DMS79 (cell line): Measurements from ENCODE around the gene DMXL2.
"Not testable (repeated sequence)": the region's sequence is repeated elsewhere in the genome, so short reads cannot be mapped to it uniquely, and the experiment has no call there.

Experiments
- DNase-seq: peaks from one replicate; lab custom pipeline; 2025; lab: John Stamatoyannopoulos, UW

The DMXL2 gene

DNA sequence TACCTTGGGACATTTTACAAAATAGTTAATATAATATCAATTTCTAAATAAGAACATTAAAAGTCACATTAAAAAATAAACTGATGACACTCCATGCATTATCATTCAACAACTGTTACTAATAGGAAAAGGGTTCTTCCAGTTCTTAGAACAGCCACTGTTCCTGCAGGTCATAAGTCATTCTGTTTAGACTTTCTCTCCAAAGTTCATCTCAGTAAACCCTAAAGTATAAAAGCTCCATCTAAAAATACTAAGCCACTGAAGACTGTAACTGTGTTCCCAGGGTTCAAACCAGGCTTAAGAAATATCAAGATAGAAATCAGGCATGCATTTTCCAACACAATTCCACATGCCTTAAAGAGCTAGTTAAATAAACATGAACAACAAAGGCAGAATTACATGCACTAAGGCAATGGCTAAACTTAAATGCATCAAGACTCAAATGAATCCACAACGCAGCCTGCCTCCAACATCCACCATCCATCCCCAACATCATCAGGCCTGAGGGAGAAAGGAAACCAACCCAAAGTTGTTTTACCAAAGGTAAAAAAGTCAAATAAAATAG is 46.2 kb downstream of the DMXL2 start:
- no peak for DNase-seq

DNA sequence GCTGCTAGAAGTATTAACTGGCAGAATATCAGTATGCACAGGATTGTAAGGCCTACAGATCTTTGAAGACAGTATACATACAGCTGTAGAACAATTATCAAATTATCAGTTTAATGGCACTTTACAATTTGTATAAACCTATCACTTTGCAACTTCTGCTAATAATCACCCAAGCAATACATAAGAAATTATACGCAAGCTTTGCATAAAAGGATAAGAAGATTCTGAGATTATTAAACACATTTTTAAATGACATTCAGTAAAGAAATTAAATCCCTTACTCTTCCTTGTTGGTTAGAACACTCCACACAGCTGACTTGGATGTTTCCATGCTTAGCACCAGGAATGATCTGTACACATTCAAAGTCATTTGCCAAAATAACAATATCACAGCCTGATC is 46.8 kb downstream of the DMXL2 start:
- DNase-seq: no peak

DNA sequence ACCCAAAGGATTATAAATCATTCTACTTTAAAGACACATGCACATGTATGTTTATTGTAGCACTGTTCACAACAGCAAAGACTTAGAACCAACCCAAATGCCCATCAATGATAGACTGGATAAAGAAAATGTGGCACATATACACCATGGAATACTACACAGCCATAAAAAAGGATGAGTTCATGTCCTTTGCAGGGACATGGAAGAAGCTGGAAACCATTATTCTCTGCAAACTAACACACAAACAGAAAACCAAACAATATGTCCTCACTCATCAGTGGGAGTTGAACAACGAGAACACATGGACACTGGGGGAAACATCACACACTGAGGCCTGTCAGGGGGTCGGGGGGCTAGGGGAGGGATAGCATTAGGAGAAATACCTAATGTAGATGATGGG is 49.2 kb downstream of the DMXL2 start:
- DNase-seq: not testable (repeated sequence)

DNA sequence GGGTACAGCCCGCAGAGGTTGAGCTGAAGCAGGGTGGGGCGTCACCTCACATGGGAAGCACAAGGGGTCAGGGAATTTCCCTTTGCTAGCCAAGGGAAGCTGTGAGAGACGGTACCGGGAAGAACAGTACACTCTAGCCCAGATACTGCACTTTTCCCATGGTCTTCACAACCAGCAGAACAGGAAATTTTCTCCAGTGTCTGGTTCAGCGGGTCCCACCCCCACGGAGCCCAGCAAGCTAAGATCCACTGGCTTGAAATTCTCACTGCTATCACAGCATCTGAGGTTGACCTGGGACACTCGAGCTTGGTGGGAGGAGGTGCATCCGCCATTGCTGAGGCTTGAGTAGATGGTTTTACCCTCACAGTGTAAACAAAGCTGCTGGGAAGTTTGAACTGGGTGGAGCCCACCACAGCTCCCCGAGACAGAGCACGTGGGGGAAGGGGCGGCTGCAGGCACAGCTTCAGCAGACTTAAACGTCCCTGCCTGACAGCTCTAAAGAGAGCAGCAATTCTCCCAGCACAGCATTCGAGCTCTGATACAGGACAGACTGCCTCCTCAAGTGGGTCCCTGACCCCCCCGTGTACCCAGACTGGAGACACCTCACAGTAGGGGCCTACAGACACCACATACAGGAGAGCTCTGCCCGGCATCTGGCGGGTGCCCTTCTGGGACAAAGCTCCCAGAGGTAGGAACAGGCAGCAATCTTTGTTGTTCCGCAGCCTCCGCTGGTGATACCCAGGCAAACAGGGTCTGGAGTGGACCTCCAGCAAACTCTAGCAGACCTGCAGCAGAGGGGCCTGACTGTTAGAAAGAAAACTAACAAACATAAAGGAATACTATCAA is 53.4 kb downstream of the DMXL2 start:
- DNase-seq: not testable (repeated sequence)

DNA sequence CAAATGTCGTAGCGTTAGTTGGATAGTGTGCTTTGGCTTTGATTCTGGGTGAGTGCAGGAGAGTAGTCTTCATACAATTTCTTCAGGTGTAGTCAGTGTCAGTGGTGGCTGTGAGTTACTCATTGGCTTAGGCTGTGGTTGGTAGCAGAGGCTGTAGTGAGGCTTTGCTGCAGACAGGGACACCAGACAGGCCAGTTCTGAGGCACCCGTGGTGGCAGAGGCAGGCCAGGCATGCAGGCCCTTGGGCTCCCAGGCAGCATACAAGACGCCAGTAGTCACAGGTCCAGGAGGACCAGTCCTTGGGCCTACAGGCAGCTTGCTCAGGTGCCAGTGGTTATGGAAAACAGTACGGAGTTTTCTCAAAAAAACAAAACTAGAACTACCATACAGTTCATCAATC is 61.3 kb downstream of the DMXL2 start:
- no peak for DNase-seq

DNA sequence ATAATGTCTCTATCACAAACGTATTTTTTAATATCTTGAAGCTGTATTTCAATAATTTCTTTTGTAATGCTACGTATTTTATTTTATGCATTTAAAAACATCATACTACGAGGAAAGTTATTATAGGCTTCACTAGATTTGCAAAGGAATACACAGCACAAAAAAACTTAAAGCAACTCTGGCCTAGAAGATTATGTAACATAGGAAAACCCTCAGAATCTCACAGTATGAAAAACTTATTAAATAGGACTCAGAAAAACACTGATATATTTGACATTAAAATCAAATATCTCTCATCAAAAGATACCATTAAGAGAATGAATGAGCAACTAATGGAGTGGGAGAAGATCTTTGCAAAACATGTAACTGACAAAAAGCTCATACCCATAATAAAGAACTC is 63.7 kb downstream of the DMXL2 start:
- no peak for DNase-seq

DNA sequence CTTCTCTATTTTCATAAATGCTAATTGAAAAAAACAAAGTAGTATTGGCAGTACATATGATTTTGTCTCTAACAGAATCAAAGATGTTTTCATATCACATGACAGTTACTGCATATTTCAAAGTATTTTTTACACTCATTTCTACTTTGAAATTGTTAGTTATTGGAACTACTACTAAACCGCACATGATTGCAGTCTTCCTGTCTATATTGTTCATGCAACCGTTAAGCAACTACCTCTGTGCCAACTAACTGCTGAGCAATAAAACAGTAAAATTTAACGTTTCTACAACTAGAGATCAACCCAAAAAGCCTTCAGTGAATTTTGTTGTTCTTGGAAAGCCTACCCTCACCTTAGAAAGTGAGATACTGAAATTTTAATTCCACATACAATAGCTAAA is 64.2 kb downstream of the DMXL2 start:
- no peak for DNase-seq

DNA sequence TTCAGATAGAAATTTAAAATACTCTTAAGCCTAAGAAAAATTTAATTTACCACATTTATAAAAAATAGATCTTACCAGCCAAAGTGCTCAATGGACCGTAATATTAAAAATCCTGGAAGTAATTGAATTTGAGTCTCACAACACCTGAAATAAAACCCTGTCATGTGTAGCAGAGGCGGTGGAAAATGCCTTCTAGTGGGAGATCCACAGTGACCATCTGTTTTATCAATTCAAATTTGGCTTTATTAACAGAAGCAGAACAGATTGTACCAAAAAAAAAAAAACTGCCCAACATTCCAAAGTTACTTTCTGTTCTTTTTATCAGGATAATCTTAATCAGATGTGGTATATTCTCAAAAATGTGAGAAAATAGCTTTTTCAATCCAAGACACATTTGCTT is 71.7 kb downstream of the DMXL2 start:
- DNase-seq: no peak

DNA sequence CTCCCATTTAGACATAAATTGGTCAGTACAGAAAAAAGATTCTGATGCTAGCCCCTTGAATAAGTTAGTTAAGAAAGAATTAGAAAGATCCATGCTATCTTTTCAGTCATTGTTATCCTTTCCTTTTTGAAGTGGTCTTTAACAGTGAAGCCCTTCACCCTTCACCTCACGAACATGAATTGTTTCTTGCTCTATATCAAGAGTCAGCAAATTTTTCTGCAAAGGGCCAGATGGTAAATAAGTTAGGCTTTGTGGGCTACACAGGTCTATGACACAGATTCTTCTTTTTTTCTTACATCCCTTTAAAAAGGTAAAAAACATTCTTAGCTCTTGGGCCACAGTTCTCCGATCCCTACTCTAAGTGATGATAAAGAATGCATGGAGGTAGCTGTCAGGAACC is 74.9 kb downstream of the DMXL2 start:
- DNase-seq: no peak

DNA sequence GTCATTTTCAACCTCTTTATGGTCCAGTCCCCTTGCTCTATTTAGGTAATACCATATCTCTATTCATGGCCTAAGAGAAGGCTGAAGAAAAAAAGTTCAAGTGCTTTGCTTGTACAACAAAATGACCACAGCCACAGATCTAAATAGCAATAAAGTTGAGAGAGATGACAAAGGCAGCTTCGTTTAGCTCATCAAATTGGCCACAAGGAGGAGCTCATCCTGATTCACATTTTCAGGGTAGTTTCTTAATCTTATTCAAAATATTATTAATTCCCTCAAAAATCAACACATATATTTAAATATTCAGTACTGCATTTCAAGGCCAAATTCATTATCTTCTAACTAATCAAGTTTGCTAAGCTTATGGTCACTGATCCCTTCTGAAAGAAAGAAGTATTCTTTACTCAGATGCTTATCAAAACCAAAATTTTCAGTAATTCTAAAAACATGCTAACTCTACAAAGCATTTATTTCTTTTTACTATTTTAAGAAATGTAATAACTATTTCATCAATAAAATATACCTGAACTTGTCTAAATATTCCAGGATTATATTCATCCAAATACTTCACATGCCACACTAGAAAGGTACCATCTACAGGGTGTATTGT is 85.5 kb downstream of the DMXL2 start:
- DNase-seq: no peak

DNA sequence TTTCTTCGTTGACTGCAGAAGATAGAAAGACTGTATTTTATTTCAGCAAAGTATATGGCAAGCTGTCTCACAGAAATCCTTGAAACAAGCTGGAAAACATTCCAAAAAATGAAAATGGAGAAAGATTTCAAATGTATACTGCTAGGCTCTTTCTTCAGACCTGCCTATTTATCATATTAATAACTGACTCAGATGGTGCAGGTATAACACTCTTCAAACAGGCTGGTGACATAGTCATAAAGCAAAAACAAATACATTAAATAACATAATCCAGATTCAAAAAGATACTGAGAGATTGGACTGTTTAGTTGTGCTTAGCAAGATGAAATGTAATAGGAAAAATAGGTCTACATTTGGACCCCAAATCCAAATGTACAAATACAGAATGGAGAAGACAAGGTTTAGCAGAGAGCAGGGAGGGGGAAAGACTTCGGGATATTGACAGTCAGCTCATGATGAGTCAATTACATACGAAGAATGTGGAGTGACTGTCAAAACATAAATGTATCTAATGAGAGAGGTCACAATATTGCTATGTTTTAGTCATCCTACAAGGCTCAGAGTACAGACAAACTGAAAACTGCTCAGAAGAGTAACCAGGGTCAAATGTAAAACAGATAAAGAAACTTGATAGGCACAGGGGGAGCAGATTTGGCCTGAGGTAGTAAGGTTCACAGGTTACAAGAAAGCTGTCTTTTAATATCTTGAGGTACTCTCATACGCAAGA is 88.7 kb downstream of the DMXL2 start:
- DNase-seq: no peak

DNA sequence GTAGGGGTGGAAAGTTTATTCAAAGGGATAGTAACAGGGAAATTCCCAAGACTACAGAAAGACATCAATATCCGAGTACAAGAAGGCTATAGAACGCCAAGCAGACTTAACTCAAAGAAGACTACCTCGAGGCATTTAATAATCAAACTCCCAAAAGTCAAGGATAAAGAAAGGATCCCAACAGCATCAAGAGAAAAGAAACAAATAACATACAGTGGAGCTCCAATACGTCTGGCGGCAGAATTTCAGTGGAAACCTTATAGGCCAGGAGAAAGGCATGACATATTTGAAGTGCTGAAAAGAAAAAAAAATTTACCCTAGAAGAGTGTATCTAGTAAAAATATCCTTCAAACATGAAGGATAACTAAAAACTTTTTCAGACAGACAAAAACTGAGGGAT is 95.6 kb downstream of the DMXL2 start:
- DNase-seq: no peak

DNA sequence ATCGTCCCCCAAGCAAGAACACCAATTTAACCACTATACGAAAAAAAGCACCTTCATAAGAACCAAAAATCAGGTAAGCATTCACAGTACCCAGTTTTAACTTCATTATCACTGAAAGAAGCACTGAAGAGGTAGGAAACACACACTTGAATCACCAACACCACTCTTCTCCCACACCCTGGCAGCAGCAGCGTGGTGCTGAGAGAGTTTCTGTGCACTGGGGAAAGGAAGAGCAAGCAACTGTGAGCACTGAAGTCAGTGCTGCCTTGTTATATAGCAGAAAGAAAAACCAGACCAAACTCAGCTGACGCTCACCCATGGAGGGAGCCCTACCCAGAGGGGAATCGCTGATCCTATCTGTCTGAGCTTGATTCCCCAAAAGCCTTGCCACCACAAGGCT is 98.2 kb downstream of the DMXL2 start:
- DNase-seq: no peak

DNA sequence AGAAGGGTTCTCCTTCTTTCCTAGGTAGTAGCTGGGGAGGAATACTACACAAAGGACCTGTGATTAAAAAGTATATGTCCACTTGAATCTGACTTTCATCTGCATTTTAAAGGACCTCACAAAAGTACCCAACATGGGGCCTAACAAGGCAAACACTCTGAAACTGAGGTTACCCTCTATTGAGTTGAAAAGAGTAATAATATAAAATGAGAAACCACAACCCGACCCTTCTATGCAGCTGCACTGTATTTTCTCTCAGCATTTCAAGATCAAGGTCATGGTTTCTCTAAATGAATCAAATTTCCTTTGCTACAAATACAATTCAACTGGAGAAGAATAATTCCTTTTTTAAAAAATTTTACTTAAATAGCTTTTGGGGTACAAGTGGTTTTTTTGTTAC is 106.3 kb downstream of the DMXL2 start:
- no peak for DNase-seq

DNA sequence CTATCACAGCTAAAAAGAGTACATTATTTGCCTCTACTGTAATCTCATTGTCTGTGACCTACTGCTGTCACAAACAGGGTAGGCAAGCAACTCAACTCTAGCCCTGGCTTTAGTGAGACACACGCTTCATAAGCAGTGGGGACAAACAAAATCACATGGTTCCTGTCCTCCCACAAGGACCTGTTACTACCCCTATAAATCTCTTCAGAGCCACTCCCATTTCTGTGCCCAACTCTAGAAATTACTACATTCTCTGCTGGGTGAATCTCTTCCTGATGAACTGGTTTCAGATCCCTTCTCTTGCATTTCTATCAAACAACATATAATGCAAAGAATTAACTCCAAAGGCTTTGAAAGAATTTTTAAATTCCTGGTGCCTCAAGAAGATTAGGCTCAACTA is 117.3 kb downstream of the DMXL2 start:
- DNase-seq: no peak

DNA sequence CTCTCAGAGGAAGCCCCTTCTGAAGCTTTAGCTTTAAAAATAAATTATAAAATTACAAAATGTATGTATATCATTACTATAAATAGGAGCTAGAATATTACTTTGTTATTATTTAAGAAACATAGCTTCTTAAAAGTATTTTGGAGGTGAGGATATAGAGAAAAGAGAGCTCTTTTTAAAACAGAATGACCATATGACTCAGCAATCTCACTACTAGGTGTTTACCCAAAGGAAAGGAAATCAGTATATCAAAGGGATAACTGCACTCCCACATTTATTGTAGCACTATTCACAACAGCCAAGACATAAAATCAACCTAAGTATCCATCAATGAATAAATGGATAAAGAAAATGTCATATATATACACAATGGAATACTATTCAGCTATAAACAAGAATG is 119.6 kb downstream of the DMXL2 start:
- no peak for DNase-seq

DNA sequence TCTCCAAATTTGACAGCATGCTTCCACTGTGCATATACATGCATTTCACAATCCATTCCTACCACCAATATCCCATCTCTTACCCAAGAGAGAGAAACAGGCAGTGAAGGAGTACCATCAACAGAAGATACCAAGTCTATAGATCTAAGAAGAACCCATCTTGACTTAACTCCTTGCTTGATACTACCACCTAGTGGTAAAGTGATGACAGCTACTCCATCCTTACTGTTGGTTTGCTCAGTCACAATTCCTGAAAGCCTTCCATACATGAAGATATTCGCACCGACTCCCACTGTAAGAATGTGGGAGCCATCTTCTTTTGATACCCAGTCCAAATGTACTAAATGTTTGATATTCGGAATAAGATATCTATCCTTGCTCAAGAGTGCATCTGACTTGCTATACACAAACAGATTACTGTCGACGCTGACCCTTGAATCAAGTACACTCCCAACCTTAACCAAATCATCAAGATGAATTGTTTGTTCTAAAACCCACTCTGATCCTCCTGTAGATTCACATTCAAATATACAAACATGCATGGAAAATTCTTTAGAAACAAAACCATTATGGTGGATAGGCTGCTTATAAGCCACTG is 123.1 kb downstream of the DMXL2 start:
- no peak for DNase-seq

DNA sequence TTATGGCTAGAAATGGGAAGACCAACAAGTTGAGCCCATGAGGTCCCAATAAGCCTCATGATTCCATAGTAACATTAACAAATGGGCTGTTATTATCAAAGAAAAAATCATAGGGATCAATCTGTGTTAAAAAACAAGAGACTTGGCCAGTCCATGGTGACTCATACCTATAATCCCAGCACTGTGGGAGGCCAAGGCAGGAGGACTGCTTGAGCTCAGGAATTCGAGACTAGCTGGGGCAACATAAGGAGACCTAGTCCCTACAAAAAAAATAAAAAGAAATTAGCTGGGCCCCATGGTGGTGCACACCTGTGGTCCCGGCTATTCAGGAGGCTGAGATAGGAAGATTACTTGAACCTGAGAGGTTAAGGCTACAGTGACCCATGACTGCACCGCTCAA is 124.8 kb downstream of the DMXL2 start:
- no peak for DNase-seq

DNA sequence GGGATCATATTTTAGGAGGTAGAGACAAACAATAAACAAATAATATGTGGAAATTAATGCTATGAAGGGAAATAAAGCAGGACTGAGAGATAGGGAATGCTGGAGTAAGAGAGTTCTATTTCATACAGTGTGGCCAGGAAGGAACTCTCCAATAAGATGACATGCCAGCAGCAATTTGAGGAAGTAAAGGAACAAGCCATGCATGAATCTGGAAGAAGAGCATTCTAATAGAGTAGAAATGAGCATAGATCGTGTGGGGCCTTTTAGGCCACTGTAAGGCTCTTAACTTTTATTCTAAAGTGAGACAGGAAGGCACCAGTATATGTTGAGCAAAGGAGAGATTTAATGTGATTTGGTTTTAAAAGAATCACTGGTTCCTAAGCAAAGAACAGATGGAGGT is 126.3 kb downstream of the DMXL2 start:
- no peak for DNase-seq

DNA sequence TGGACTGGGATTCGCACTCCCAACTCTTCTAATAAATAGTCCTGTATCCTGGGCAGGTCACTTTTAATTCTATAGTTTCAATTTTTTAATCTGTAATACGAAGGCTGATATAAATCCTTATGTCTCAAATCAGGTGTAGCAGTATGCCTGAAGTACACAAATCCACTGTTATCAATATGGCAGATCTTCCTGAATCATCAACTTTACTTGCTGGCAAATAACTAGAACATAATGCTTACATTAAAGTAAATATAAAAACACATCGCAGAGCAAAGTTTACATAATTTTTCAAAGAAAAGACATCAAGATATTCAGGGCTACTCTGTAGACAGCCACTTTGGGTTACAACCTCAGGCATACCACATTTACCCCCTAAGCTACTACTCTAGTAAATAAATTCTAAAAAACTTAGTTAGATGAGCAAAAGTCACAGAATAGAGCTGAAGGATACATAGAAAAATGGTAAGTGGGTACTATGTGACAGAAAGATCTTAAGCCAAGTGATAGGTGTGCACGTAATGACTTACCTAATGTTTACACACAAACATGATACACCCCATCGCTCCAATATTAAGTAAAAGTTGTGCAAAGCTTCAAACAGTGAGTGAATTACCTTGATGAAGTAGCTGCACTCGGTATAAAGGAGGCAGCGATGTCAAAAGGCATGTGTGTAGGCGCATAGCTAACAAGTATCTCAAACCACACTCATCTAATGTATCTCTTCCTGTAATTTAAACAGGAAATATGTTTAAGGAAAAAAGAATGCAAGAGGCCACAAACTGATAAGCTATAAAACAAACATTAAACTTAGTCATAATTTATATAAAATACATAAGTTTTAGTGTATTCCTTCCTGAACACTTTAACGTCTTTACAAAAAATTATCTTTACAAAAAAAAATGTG is 127.9 kb downstream of the DMXL2 start:
- DNase-seq: no peak

DNA sequence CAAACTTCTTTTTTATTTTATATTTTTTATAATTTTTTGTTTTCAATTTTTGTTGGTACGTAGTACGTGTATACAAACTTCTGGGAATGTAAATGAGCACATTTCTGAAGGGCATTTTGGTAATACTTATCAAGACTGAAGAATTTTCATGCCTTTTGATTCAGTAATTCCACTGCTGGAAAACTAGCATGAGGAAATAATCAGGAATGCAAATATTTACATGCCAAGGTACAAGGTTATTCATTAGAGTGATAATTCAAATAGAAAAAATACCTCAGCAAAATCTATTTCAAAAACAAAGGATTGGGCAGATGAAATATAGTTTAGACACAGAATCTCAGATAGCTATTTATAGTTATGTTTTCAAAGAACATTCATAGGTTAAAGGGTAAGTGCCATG is 128.7 kb downstream of the DMXL2 start:
- DNase-seq: no peak
